PFSK-1 (cell line): ENCODE data around the gene SLMAP.

ENCODE experiments used
- POLR2AphosphoS5 ChIP-seq: IDR thresholded peaks from 2 replicates; pipeline ENCODE4 v1.6.1; 2012; ENCODE audit warnings: low read depth, mild to moderate bottlenecking, control low read depth, low read length, moderate library complexity
- REST ChIP-seq, 2 experiments: IDR thresholded peaks; 2 replicates each; pipeline versions ENCODE4 v1.6.1 to v1.8.0; 2011 to 2012; ENCODE audit warnings: low read depth in 2 of 2, low read length in 2 of 2, control low read depth in 1 of 2, inconsistent platforms in 1 of 2, mild to moderate bottlenecking in 1 of 2, moderate library complexity in 1 of 2; ENCODE audit not compliant: insufficient read depth in 1 of 2

GRCh38 chr3:57856675-57857074 lies 100.6 kb downstream of the SLMAP start:
- TF ChIP-seq REST (IDR thresholded peaks at IDR 0.05; ENCODE audit: insufficient read depth in 1 of 2, low read depth in 2 of 2, low read length in 2 of 2) (no peak), POLR2AphosphoS5 (no peak)
